HL-60 (cell line): ENCODE results near the gene IL31.

Source experiments
- DNase-seq, 2 experiments: peaks; one replicate each; pipeline ENCODE4 v3.0.0-alpha.2; 2010 to 2020; ENCODE audit warnings: low read depth in 1 of 2, low spot score in 1 of 2
- H3K27ac ChIP-seq: fragments of 250-450 bp; sonication (Bioruptor Pico); replicated peaks from 2 replicates; pipeline ENCODE4 v1.5.1; 2020; ENCODE audit warnings: mild to moderate bottlenecking, moderate library complexity
- H3K27me3 ChIP-seq: fragments of 250-450 bp; sonication (Bioruptor Pico); 2 replicates; pipeline ENCODE4 v1.5.1; 2021; ENCODE audit warnings: mild to moderate bottlenecking, moderate library complexity; ENCODE audit not compliant: insufficient read depth, poor library complexity, severe bottlenecking
- H3K4me3 ChIP-seq: replicated peaks from 2 replicates; pipeline ENCODE4 v1.5.1; 2011; ENCODE audit warnings: mild to moderate bottlenecking, control low read depth, low read length; ENCODE audit not compliant: insufficient read depth
- CTCF ChIP-seq: IDR thresholded peaks from one replicate; pipeline ENCODE4 v1.5.1; 2011; ENCODE audit warnings: low read length, control low read depth, inconsistent platforms; ENCODE audit not compliant: insufficient read depth
- GABPA ChIP-seq: IDR thresholded peaks from 2 replicates; pipeline ENCODE4 v1.6.1; 2012; ENCODE audit warnings: low read depth
- POLR2AphosphoS5 ChIP-seq: IDR thresholded peaks from 2 replicates; pipeline ENCODE4 v1.6.1; 2012; ENCODE audit warnings: low read depth
- REST ChIP-seq: IDR thresholded peaks from 2 replicates; pipeline ENCODE4 v1.6.1; 2012; ENCODE audit warnings: low read depth; ENCODE audit not compliant: insufficient replicate concordance
- SPI1 ChIP-seq: IDR thresholded peaks from 2 replicates; pipeline ENCODE4 v1.6.1; 2012; ENCODE audit warnings: low read depth, mild to moderate bottlenecking, borderline replicate concordance

IL31 gene

GRCh38 chr12:122126713-122127597, 47.1 kb downstream of the IL31 start:
- no peak for TF ChIP-seq GABPA
- no peak for TF ChIP-seq SPI1
- no peak for TF ChIP-seq POLR2AphosphoS5
- no peak for TF ChIP-seq CTCF
- no peak for TF ChIP-seq REST
- H3K27me3 ChIP-seq = no peaks in the 10 kb centered on the region
- no peak overlapping the region for H3K4me3 ChIP-seq
- DNase-seq = no peak
- no peak overlapping the region for H3K27ac ChIP-seq

- Histone ChIP-seq H3K4me3 (no peak overlapping the region), H3K27ac (no peak overlapping the region), H3K27me3 (no peaks in the 10 kb centered on the region)
- TF ChIP-seq POLR2AphosphoS5 (no peak), SPI1 (no peak)
- DNase-seq = no peak
Observed at GRCh38 chr12:122126342-122126635, 47.7 kb downstream of the IL31 start.

GRCh38 chr12:122125452-122126341, 48.3 kb downstream of the IL31 start:
- Histone ChIP-seq H3K27me3 (no peaks in the 10 kb centered on the region), H3K4me3 (no peak overlapping the region), H3K27ac (no peak overlapping the region)
- DNase-seq = no peak
- TF ChIP-seq POLR2AphosphoS5 (no peak), GABPA (no peak), SPI1 (no peak), REST (no peak), CTCF (no peak)

- TF ChIP-seq POLR2AphosphoS5 = no peak
- no peak for TF ChIP-seq REST
- TF ChIP-seq CTCF = no peak
- no peak for TF ChIP-seq GABPA
- TF ChIP-seq SPI1 = no peak
- Histone ChIP-seq H3K27ac (no peak overlapping the region), H3K4me3 (no peak overlapping the region), H3K27me3 (no peaks in the 10 kb centered on the region)
- DNase-seq = no peak
Observed at GRCh38 chr12:122124370-122124769, 49.7 kb downstream of the IL31 start.
